ENCODE results near the gene IMPA2.
"Not testable (repeated sequence)": the region's sequence is repeated elsewhere in the genome, so short reads cannot be mapped to it uniquely, and the experiment has no call there.

The IMPA2 gene

GRCh38 chr18:12029786-12030584 lies 48.7 kb downstream of the IMPA2 start:
- DNase-seq (ENCODE audit: low read depth), result no peak

GRCh38 chr18:12030670-12031069 lies 49.4 kb downstream of the IMPA2 start:
- no peak for DNase-seq (ENCODE audit: low read depth)

GRCh38 chr18:12031181-12031580 lies 49.9 kb downstream of the IMPA2 start:
- DNase-seq (ENCODE audit: low read depth), result no peak

- no peak for DNase-seq (ENCODE audit: low read depth)
Observed at GRCh38 chr18:12031846-12032245, 50.5 kb downstream of the IMPA2 start.

GRCh38 chr18:12032786-12033642 lies 51.7 kb downstream of the IMPA2 start:
- DNase-seq (ENCODE audit: low read depth), result no peak

GRCh38 chr18:12033643-12034025 lies 52.3 kb downstream of the IMPA2 start:
- DNase-seq (ENCODE audit: low read depth), result no peak

- no peak for DNase-seq (ENCODE audit: low read depth)
Observed at GRCh38 chr18:12034241-12035100, 53.2 kb downstream of the IMPA2 start.

- no peak for DNase-seq (ENCODE audit: low read depth)
Observed at GRCh38 chr18:12035481-12035880, 54.2 kb downstream of the IMPA2 start.

- DNase-seq (ENCODE audit: low read depth), result no peak
Observed at GRCh38 chr18:12036201-12036751, 55.0 kb downstream of the IMPA2 start.

GRCh38 chr18:12038082-12038638 lies 56.9 kb downstream of the IMPA2 start:
- peak; percentile 18 for DNase-seq (ENCODE audit: low read depth)

- DNase-seq (ENCODE audit: low read depth), result peak; percentile 73
Observed at GRCh38 chr18:12038639-12039539, 57.6 kb downstream of the IMPA2 start.

- DNase-seq (ENCODE audit: low read depth), result not testable (repeated sequence)
Observed at GRCh38 chr18:12039540-12039930, 58.2 kb downstream of the IMPA2 start.

GRCh38 chr18:12041561-12041960 lies 60.3 kb downstream of the IMPA2 start:
- peak; percentile 12 for DNase-seq (ENCODE audit: low read depth)

- DNase-seq (ENCODE audit: low read depth), result no peak
Observed at GRCh38 chr18:12043811-12044210, 62.5 kb downstream of the IMPA2 start.

GRCh38 chr18:12044591-12044990 lies 63.3 kb downstream of the IMPA2 start:
- no peak for DNase-seq (ENCODE audit: low read depth)

- DNase-seq (ENCODE audit: low read depth), result no peak
Observed at GRCh38 chr18:12046046-12046750, 64.9 kb downstream of the IMPA2 start.

GRCh38 chr18:12046751-12047335 lies 65.5 kb downstream of the IMPA2 start:
- no peak for DNase-seq (ENCODE audit: low read depth)

GRCh38 chr18:12048010-12048826 lies 66.9 kb downstream of the IMPA2 start:
- DNase-seq (ENCODE audit: low read depth), result no peak

- no peak for DNase-seq (ENCODE audit: low read depth)
Observed at GRCh38 chr18:12048827-12049175, 67.5 kb downstream of the IMPA2 start.
